HEK293 (cell line): ENCODE results near the gene FLT3LG.

Source experiments
- CTCF ChIA-PET: fragments of 350-600 bp; formaldehyde crosslinking; extraction: SDS; loops from one replicate; lab custom pipeline; 2021; ENCODE audit warnings: antibody characterized with exemption; lab: Yijun Ruan, JAX
- POLR2A ChIA-PET: fragments of 300-600 bp; formaldehyde crosslinking; extraction: SDS; loops from one replicate; lab custom pipeline; 2020; ENCODE audit warnings: antibody characterized with exemption, inconsistent platforms; lab: Yijun Ruan, JAX
- H3K27ac ChIP-seq: fragments of 200-500 bp; sonication (Bioruptor generic); 2 replicates; pipeline ENCODE4 v1.5.1; 2014; ENCODE audit warnings: low read depth, low read length, control low read depth, inconsistent platforms; ENCODE audit errors: extremely low read depth
- H3K36me3 ChIP-seq, 2 experiments: fragments of 200-500 bp in 1 of 2; sonication (Bioruptor generic) in 1 of 2; 1 replicate in 1 of 2; 2 replicates in 1 of 2; pipeline ENCODE4 v1.5.1; 2014 to 2017; ENCODE audit warnings: inconsistent platforms in 2 of 2, low read length in 2 of 2; ENCODE audit not compliant: control insufficient read depth in 2 of 2, insufficient read depth in 1 of 2
- H3K4me1 ChIP-seq: fragments of 200-500 bp; sonication (Bioruptor generic); 2 replicates; pipeline ENCODE4 v1.5.1; 2014; ENCODE audit warnings: mild to moderate bottlenecking, low read length, inconsistent platforms; ENCODE audit not compliant: control insufficient read depth, insufficient read depth
- H3K4me3 ChIP-seq: 2 replicates; pipeline ENCODE4 v1.5.1; 2011; ENCODE audit warnings: low read depth, mild to moderate bottlenecking, control low read depth, low read length, moderate library complexity
- H3K9me3 ChIP-seq: fragments of 200-500 bp; sonication (Bioruptor generic); 2 replicates; pipeline ENCODE4 v1.5.1; 2014; ENCODE audit warnings: low read depth, low read length, inconsistent platforms; ENCODE audit not compliant: control insufficient read depth, insufficient read depth
- GFI1B ChIP-seq: fragments of 450-650 bp; formaldehyde crosslinking; IDR thresholded peaks from 2 replicates; pipeline ENCODE4 v1.5.1; 2016; ENCODE audit warnings: missing biosample characterization, missing genetic modification characterization
- GLI2 ChIP-seq: fragments of 450-650 bp; formaldehyde crosslinking; IDR thresholded peaks from 2 replicates; pipeline ENCODE4; 2017; ENCODE audit warnings: missing biosample characterization, missing genetic modification characterization, low read depth, borderline replicate concordance
- HOXA7 ChIP-seq: sonication (generic); formaldehyde crosslinking; IDR thresholded peaks from 2 replicates; pipeline ENCODE4 v1.8.1; 2022; ENCODE audit warnings: missing genetic modification reagents, borderline replicate concordance
- ZBTB8A ChIP-seq: fragments of 450-650 bp; formaldehyde crosslinking; IDR thresholded peaks from 2 replicates; pipeline ENCODE4 v1.5.1; 2016; ENCODE audit warnings: missing biosample characterization, missing genetic modification characterization
- ZNF10 ChIP-seq: fragments of 450-650 bp; formaldehyde crosslinking; IDR thresholded peaks from 2 replicates; pipeline ENCODE4 v1.5.1; 2017; ENCODE audit warnings: missing biosample characterization, missing genetic modification characterization
- ZNF214 ChIP-seq: fragments of 450-650 bp; formaldehyde crosslinking; IDR thresholded peaks from 2 replicates; pipeline ENCODE4 v1.5.1; 2017; ENCODE audit warnings: missing biosample characterization, mild to moderate bottlenecking, missing genetic modification characterization, borderline replicate concordance
- ZNF292 ChIP-seq: fragments of 450-650 bp; formaldehyde crosslinking; IDR thresholded peaks from 2 replicates; pipeline ENCODE4 v1.5.1; 2016; ENCODE audit warnings: low read depth, missing biosample characterization, missing genetic modification characterization, borderline replicate concordance
- ZNF311 ChIP-seq: fragments of 450-650 bp; formaldehyde crosslinking; IDR thresholded peaks from 2 replicates; pipeline ENCODE4 v1.5.1; 2017; ENCODE audit warnings: missing biosample characterization, missing genetic modification characterization, borderline replicate concordance
- ZNF366 ChIP-seq: fragments of 450-650 bp; formaldehyde crosslinking; conservative IDR thresholded peaks from 2 replicates; pipeline ENCODE4 v1.5.1; 2016; ENCODE audit warnings: missing biosample characterization, missing genetic modification characterization
- ZNF426 ChIP-seq: fragments of 450-650 bp; formaldehyde crosslinking; IDR thresholded peaks from 2 replicates; pipeline ENCODE4 v1.5.1; 2017; ENCODE audit warnings: missing biosample characterization, missing genetic modification characterization, mild to moderate bottlenecking, inconsistent platforms, moderate library complexity
- ZNF558 ChIP-seq: fragments of 450-650 bp; formaldehyde crosslinking; IDR thresholded peaks from 2 replicates; pipeline ENCODE4 v1.5.1; 2016; ENCODE audit warnings: missing biosample characterization, missing genetic modification characterization
- ZNF621 ChIP-seq: fragments of 450-650 bp; formaldehyde crosslinking; IDR thresholded peaks from 2 replicates; pipeline ENCODE4 v1.5.1; 2017; ENCODE audit warnings: missing biosample characterization, missing genetic modification characterization
- ZNF624 ChIP-seq: fragments of 450-650 bp; formaldehyde crosslinking; IDR thresholded peaks from 2 replicates; pipeline ENCODE4 v1.5.1; 2017; ENCODE audit warnings: missing biosample characterization, missing genetic modification characterization
- ZNF629 ChIP-seq: fragments of 450-650 bp; formaldehyde crosslinking; IDR thresholded peaks from 2 replicates; pipeline ENCODE4 v1.5.1; 2017; ENCODE audit warnings: missing biosample characterization, missing genetic modification characterization
- ZNF837 ChIP-seq: fragments of 450-650 bp; formaldehyde crosslinking; IDR thresholded peaks from 2 replicates; pipeline ENCODE4 v1.5.1; 2016; ENCODE audit warnings: missing biosample characterization, missing genetic modification characterization
- TF ChIP-seq, protein P1 (sequence below): fragments of 450-650 bp; formaldehyde crosslinking; optimal IDR thresholded peaks from 2 replicates; pipeline ENCODE3; 2016; ENCODE audit warnings: missing biosample characterization, mild to moderate bottlenecking, missing genetic modification characterization
- TF ChIP-seq, protein P2 (sequence below): fragments of 450-650 bp; formaldehyde crosslinking; IDR thresholded peaks from 2 replicates; pipeline ENCODE4 v1.5.1; 2016; ENCODE audit warnings: missing biosample characterization, missing genetic modification characterization
- TF ChIP-seq, protein P3 (sequence below): fragments of 450-650 bp; formaldehyde crosslinking; IDR thresholded peaks from 2 replicates; pipeline ENCODE4 v1.5.1; 2016; ENCODE audit warnings: missing biosample characterization, missing genetic modification characterization
- TF ChIP-seq, protein P4 (sequence below): fragments of 450-650 bp; formaldehyde crosslinking; IDR thresholded peaks from 2 replicates; pipeline ENCODE4 v1.5.1; 2017; ENCODE audit warnings: missing biosample characterization, missing genetic modification characterization
- TF ChIP-seq, protein P5 (sequence below): fragments of 450-650 bp; formaldehyde crosslinking; IDR thresholded peaks from 2 replicates; pipeline ENCODE4 v1.5.1; 2016; ENCODE audit warnings: missing biosample characterization, missing genetic modification characterization
- TF ChIP-seq, protein P6 (sequence below): fragments of 450-650 bp; formaldehyde crosslinking; IDR thresholded peaks from 2 replicates; pipeline ENCODE4 v1.5.1; 2016; ENCODE audit warnings: missing biosample characterization, missing genetic modification characterization
- TF ChIP-seq, protein P7 (sequence below): fragments of 450-650 bp; formaldehyde crosslinking; IDR thresholded peaks from 2 replicates; pipeline ENCODE4 v1.5.1; 2016; ENCODE audit warnings: missing biosample characterization, missing genetic modification characterization

The FLT3LG gene

DNA sequence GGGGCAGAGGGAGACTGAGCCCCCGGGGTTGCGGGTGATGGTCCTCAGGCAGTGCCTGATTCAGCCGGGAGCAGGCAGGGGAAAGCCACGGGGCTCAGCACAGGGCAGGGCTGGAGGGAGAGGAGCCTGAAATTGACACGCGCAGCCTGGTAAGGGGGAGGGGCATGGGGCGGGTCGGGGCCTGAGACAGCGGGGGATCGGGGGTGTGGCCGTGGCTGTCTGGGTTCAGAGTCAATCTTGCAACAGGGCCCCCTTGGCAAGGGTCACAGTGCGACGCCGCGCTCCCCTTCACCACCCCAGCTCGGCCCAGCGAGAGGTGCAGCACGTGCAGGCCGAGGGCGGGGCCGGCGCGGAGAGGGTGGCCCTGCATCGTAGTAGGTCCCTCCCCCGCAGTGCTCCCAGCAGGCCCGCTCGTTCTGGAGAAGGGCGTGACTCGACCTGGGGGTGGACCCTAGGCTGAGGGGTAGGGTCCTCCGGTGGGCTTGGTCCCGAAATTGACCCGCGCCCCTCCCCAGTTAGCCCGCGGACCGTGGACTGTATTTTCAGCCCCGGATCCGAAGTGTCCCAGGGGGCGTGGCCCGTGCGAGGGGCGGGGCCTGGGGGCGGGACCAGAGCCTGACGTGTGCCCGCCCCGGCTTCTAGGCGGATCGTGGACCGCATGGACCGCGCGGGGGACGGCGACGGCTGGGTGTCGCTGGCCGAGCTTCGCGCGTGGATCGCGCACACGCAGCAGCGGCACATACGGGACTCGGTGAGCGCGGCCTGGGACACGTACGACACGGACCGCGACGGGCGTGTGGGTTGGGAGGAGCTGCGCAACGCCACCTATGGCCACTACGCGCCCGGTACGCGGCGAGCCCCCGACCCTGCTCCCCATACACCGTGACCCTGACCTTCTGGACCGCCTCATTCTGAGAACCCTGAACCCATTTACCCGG lies 59.8 kb downstream of the FLT3LG start:
- Histone ChIP-seq H3K9me3 (no peaks in the 10 kb centered on the region), H3K4me3 (peak overlapping the region; percentile 56), H3K4me1 (no peaks in the 10 kb centered on the region), H3K36me3 (peaks cover 11 to 15% of the 10 kb centered on the region in 2 experiments; a peak in 2 of 3 replicates), H3K27ac (no peak overlapping the region)
- POLR2A ChIA-PET = interaction anchor here (0.6 to 1.3 kb wide), 2 partner anchors 21 to 188 kb away, joined by 3 to 4 read pairs; partner anchors contain the start of gene FCGRT
- CTCF ChIA-PET = interaction anchor here (0.6 to 2.2 kb wide), 8 partner anchors 13 to 404 kb away, joined by 3 to 23 read pairs (median 4); no protein-coding TSS in a partner anchor
- TF ChIP-seq, protein P1, sequence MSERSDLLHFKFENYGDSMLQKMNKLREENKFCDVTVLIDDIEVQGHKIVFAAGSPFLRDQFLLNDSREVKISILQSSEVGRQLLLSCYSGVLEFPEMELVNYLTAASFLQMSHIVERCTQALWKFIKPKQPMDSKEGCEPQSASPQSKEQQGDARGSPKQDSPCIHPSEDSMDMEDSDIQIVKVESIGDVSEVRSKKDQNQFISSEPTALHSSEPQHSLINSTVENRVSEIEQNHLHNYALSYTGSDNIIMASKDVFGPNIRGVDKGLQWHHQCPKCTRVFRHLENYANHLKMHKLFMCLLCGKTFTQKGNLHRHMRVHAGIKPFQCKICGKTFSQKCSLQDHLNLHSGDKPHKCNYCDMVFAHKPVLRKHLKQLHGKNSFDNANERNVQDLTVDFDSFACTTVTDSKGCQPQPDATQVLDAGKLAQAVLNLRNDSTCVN (tag by site-specific recombination) = peak; percentile 34
- no peak for TF ChIP-seq ZNF10 (tag by site-specific recombination)
- no peak for TF ChIP-seq ZNF837 (tag by site-specific recombination)
- no peak for TF ChIP-seq ZNF292
- TF ChIP-seq ZNF311 (tag by site-specific recombination) = no peak
- TF ChIP-seq, protein P2, sequence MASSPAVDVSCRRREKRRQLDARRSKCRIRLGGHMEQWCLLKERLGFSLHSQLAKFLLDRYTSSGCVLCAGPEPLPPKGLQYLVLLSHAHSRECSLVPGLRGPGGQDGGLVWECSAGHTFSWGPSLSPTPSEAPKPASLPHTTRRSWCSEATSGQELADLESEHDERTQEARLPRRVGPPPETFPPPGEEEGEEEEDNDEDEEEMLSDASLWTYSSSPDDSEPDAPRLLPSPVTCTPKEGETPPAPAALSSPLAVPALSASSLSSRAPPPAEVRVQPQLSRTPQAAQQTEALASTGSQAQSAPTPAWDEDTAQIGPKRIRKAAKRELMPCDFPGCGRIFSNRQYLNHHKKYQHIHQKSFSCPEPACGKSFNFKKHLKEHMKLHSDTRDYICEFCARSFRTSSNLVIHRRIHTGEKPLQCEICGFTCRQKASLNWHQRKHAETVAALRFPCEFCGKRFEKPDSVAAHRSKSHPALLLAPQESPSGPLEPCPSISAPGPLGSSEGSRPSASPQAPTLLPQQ (tag by site-specific recombination) = peak; percentile 34; the same call in 1 of the 2 replicates
- TF ChIP-seq HOXA7 = 0 out of 2 replicates have a peak, but pooled peaks have one; percentile 32
- no peak for TF ChIP-seq GFI1B
- TF ChIP-seq ZNF366 (tag by site-specific recombination) = 0 out of 2 replicates have a peak, but pooled peaks have one; percentile 2
- TF ChIP-seq, protein P3, sequence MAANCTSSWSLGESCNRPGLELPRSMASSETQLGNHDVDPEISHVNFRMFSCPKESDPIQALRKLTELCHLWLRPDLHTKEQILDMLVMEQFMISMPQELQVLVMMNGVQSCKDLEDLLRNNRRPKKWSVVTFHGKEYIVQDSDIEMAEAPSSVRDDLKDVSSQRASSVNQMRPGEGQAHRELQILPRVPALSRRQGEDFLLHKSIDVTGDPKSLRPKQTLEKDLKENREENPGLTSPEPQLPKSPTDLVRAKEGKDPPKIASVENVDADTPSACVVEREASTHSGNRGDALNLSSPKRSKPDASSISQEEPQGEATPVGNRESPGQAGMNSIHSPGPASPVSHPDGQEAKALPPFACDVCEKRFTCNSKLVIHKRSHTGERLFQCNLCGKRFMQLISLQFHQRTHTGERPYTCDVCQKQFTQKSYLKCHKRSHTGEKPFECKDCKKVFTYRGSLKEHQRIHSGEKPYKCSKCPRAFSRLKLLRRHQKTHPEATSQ (tag by site-specific recombination) = no peak
- TF ChIP-seq, protein P4, sequence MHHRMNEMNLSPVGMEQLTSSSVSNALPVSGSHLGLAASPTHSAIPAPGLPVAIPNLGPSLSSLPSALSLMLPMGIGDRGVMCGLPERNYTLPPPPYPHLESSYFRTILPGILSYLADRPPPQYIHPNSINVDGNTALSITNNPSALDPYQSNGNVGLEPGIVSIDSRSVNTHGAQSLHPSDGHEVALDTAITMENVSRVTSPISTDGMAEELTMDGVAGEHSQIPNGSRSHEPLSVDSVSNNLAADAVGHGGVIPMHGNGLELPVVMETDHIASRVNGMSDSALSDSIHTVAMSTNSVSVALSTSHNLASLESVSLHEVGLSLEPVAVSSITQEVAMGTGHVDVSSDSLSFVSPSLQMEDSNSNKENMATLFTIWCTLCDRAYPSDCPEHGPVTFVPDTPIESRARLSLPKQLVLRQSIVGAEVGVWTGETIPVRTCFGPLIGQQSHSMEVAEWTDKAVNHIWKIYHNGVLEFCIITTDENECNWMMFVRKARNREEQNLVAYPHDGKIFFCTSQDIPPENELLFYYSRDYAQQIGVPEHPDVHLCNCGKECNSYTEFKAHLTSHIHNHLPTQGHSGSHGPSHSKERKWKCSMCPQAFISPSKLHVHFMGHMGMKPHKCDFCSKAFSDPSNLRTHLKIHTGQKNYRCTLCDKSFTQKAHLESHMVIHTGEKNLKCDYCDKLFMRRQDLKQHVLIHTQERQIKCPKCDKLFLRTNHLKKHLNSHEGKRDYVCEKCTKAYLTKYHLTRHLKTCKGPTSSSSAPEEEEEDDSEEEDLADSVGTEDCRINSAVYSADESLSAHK (tag by site-specific recombination) = no peak
- no peak for TF ChIP-seq ZBTB8A (tag by site-specific recombination)
- no peak for TF ChIP-seq ZNF624
- no peak for TF ChIP-seq ZNF621 (tag by site-specific recombination)
- TF ChIP-seq ZNF214 (tag by site-specific recombination) = no peak
- no peak for TF ChIP-seq ZNF558 (tag by site-specific recombination)
- no peak for TF ChIP-seq GLI2 (tag by site-specific recombination)
- no peak for TF ChIP-seq ZNF629 (tag by site-specific recombination)
- TF ChIP-seq, protein P5, sequence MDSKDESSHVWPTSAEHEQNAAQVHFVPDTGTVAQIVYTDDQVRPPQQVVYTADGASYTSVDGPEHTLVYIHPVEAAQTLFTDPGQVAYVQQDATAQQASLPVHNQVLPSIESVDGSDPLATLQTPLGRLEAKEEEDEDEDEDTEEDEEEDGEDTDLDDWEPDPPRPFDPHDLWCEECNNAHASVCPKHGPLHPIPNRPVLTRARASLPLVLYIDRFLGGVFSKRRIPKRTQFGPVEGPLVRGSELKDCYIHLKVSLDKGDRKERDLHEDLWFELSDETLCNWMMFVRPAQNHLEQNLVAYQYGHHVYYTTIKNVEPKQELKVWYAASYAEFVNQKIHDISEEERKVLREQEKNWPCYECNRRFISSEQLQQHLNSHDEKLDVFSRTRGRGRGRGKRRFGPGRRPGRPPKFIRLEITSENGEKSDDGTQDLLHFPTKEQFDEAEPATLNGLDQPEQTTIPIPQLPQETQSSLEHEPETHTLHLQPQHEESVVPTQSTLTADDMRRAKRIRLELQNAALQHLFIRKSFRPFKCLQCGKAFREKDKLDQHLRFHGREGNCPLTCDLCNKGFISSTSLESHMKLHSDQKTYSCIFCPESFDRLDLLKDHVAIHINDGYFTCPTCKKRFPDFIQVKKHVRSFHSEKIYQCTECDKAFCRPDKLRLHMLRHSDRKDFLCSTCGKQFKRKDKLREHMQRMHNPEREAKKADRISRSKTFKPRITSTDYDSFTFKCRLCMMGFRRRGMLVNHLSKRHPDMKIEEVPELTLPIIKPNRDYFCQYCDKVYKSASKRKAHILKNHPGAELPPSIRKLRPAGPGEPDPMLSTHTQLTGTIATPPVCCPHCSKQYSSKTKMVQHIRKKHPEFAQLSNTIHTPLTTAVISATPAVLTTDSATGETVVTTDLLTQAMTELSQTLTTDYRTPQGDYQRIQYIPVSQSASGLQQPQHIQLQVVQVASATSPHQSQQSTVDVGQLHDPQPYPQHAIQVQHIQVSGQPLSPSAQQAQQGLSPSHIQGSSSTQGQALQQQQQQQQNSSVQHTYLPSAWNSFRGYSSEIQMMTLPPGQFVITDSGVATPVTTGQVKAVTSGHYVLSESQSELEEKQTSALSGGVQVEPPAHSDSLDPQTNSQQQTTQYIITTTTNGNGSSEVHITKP = peak; percentile 58; the same call in 1 of the 2 replicates
- TF ChIP-seq, protein P6, sequence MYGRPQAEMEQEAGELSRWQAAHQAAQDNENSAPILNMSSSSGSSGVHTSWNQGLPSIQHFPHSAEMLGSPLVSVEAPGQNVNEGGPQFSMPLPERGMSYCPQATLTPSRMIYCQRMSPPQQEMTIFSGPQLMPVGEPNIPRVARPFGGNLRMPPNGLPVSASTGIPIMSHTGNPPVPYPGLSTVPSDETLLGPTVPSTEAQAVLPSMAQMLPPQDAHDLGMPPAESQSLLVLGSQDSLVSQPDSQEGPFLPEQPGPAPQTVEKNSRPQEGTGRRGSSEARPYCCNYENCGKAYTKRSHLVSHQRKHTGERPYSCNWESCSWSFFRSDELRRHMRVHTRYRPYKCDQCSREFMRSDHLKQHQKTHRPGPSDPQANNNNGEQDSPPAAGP (tag by site-specific recombination) = no peak
- TF ChIP-seq ZNF426 (tag by site-specific recombination) = no peak
- TF ChIP-seq, protein P7, sequence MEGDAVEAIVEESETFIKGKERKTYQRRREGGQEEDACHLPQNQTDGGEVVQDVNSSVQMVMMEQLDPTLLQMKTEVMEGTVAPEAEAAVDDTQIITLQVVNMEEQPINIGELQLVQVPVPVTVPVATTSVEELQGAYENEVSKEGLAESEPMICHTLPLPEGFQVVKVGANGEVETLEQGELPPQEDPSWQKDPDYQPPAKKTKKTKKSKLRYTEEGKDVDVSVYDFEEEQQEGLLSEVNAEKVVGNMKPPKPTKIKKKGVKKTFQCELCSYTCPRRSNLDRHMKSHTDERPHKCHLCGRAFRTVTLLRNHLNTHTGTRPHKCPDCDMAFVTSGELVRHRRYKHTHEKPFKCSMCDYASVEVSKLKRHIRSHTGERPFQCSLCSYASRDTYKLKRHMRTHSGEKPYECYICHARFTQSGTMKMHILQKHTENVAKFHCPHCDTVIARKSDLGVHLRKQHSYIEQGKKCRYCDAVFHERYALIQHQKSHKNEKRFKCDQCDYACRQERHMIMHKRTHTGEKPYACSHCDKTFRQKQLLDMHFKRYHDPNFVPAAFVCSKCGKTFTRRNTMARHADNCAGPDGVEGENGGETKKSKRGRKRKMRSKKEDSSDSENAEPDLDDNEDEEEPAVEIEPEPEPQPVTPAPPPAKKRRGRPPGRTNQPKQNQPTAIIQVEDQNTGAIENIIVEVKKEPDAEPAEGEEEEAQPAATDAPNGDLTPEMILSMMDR (tag by site-specific recombination) = no peak
